HG03045 (cell line): ENCODE data around the gene TOX4.
"Not testable (repeated sequence)": the region's sequence is repeated elsewhere in the genome, so short reads cannot be mapped to it uniquely, and the experiment has no call there.

Source experiments
- ATAC-seq: cut with Tn5 transposase; IDR thresholded peaks from one replicate; pipeline ENCODE4 v1.9.1; 2021; ENCODE audit warnings: mild to moderate bottlenecking, moderate library complexity; ENCODE audit not compliant: unreplicated experiment

The TOX4 gene

GRCh38 chr14:21476925-21477681, at the start of gene TOX4, which contains the start of gene RAB2B:
Gene TOX4 (plus strand): TSS chr14:21477195. CDS start chr14:21477279, 84 bp downstream.
Gene RAB2B (minus strand): TSS chr14:21476959. CDS start chr14:21476872, 87 bp downstream.
- ATAC-seq = peak; percentile 99

- no peak for ATAC-seq
Measured at GRCh38 chr14:21428930-21429329, 48.1 kb upstream of the TOX4 start.

- no peak for ATAC-seq
Measured at GRCh38 chr14:21431126-21431525, 45.9 kb upstream of the TOX4 start.

GRCh38 chr14:21436567-21437062, 40.4 kb upstream of the TOX4 start:
- no peak for ATAC-seq

- peak; percentile 97 for ATAC-seq
Measured at GRCh38 chr14:21437063-21437901, 39.7 kb upstream of the TOX4 start.

- ATAC-seq = no peak
Measured at GRCh38 chr14:21440859-21441258, 36.1 kb upstream of the TOX4 start.

- ATAC-seq = not testable (repeated sequence)
Measured at GRCh38 chr14:21442657-21443056, 34.3 kb upstream of the TOX4 start.

- ATAC-seq = no peak
Measured at GRCh38 chr14:21449899-21450216, 27.1 kb upstream of the TOX4 start.

- no peak for ATAC-seq
Measured at GRCh38 chr14:21454843-21455544, 22.0 kb upstream of the TOX4 start.

GRCh38 chr14:21455592-21455911, 21.4 kb upstream of the TOX4 start:
- peak; percentile 28 for ATAC-seq

- peak; percentile 98 for ATAC-seq
Measured at GRCh38 chr14:21455912-21456667, 20.9 kb upstream of the TOX4 start, which contains the start of gene CHD8. Gene CHD8 (minus strand): TSS chr14:21456123. CDS start chr14:21431643, 24,480 bp downstream.

GRCh38 chr14:21467616-21468015, 9.4 kb upstream of the TOX4 start:
- no peak for ATAC-seq

- ATAC-seq = no peak
Measured at GRCh38 chr14:21475767-21476522, 1.1 kb upstream of the TOX4 start.

- ATAC-seq = peak; percentile 36
Measured at GRCh38 chr14:21476523-21476924, 471 bp upstream of the TOX4 start.

- no peak for ATAC-seq
Measured at GRCh38 chr14:21486640-21487087, 9.7 kb downstream of the TOX4 start.

GRCh38 chr14:21494902-21495762, 18.1 kb downstream of the TOX4 start:
- no peak for ATAC-seq

GRCh38 chr14:21496453-21496852, 19.5 kb downstream of the TOX4 start:
- no peak for ATAC-seq

GRCh38 chr14:21498540-21499526, 21.8 kb downstream of the TOX4 start:
- ATAC-seq = no peak
